ENCODE data around the gene BICD2.

DNA sequence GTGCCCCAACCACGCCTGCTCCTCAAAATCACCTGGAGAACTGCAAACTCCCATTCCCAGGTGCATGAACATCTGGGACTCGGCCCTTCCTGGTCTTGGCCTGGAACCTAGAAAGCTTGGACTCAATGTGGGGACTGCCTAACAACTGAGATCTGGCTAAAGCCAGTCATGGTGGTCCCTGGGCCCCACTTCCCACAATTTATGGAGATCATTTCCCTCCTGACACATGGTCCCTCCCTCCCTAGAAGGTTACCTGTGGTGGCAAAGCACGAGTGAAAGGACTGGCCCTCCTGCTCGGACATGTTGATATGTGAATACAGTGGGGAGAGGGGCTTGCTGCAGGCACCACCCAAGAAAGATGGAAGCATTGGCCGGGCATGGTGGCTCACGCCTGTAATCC lies 18.8 kb downstream of the BICD2 start:
- no peak for TF ChIP-seq POLR2A (IDR thresholded peaks at IDR 0.05)
- TF ChIP-seq, protein P1, sequence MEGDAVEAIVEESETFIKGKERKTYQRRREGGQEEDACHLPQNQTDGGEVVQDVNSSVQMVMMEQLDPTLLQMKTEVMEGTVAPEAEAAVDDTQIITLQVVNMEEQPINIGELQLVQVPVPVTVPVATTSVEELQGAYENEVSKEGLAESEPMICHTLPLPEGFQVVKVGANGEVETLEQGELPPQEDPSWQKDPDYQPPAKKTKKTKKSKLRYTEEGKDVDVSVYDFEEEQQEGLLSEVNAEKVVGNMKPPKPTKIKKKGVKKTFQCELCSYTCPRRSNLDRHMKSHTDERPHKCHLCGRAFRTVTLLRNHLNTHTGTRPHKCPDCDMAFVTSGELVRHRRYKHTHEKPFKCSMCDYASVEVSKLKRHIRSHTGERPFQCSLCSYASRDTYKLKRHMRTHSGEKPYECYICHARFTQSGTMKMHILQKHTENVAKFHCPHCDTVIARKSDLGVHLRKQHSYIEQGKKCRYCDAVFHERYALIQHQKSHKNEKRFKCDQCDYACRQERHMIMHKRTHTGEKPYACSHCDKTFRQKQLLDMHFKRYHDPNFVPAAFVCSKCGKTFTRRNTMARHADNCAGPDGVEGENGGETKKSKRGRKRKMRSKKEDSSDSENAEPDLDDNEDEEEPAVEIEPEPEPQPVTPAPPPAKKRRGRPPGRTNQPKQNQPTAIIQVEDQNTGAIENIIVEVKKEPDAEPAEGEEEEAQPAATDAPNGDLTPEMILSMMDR (IDR thresholded peaks at IDR 0.05), result no peak
- TF ChIP-seq EP300 (IDR thresholded peaks at IDR 0.05; ENCODE audit: low read depth), result no peak
